BLaER1 treated with 17β-estradiol and CSF1 and Interleukin-3, amounts not matched to agents 10 nM and 100 nM (cell line): Measurements from ENCODE around the gene EXOC6.

ENCODE experiments used
- H3K27ac ChIP-seq, 11 experiments: shearing (Covaris generic); formaldehyde crosslinking; 2 replicates each; pipeline ENCODE4 v1.8.1; 2022
- H3K27me3 ChIP-seq, 11 experiments: shearing (Covaris generic); formaldehyde crosslinking; 2 replicates each; pipeline ENCODE4 v1.8.1; 2022
- H3K36me3 ChIP-seq, 11 experiments: shearing (Covaris generic); formaldehyde crosslinking; 2 replicates each; pipeline ENCODE4 v1.8.1; 2022
- H3K4me1 ChIP-seq, 10 experiments: shearing (Covaris generic); formaldehyde crosslinking; 2 replicates each; pipeline ENCODE4 v1.8.1; 2022
- H3K4me2 ChIP-seq, 11 experiments: shearing (Covaris generic); formaldehyde crosslinking; 2 replicates each; pipeline ENCODE4 v1.8.1; 2022
- H3K4me3 ChIP-seq, 10 experiments: shearing (Covaris generic); formaldehyde crosslinking; 2 replicates each; pipeline ENCODE4 v1.8.1; 2022
- H3K9ac ChIP-seq, 11 experiments: shearing (Covaris generic); formaldehyde crosslinking; 2 replicates each; pipeline ENCODE4 v1.8.1; 2022
- H3K9me3 ChIP-seq, 11 experiments: shearing (Covaris generic); formaldehyde crosslinking; replicated peaks in 1 of 11; 2 replicates each; pipeline ENCODE4 v1.8.1; 2022
- H4K20me1 ChIP-seq, 11 experiments: shearing (Covaris generic); formaldehyde crosslinking; 2 replicates each; pipeline ENCODE4 v1.8.1; 2022
- Cebpa-rat ChIP-seq, 11 experiments: shearing (Covaris generic); IDR thresholded peaks; 2 replicates each; pipeline ENCODE4 v1.8.1; 2022

Gene EXOC6

DNA sequence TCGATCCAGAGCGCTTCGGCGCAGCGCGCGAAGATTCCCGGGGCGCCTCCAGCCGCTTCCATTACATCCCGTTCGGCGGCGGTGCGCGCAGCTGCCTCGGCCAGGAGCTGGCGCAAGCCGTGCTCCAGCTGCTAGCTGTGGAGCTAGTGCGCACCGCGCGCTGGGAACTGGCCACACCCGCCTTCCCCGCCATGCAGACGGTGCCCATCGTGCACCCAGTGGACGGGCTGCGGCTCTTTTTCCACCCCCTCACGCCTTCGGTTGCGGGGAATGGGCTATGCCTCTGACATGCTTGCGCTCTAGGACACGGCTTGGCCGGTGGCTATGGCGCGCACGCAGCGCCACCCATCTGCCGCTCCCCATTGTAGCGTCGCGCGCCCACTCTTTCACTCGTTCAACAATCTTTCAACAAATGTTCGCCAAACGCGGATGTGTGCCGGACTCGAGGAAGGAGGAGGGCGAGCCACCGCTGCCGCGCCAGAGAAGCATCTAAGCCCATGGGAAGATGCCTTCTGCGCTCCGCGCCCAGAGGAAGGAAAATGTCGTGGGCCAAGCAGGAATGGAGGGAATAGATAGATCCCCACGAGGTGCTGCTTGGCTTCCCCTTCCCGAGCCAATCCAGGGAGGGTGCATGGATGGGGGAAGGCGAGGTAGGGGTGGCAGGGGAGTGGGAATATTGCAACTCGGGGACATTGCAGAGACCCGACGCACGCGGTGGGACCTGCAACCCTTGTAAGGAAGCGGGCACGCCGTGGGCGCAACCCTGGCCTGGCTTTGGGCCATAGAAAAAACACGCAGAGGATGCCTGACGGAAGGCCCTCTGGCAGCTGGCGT, 220.3 kb downstream of the EXOC6 start:
- H3K4me3 ChIP-seq: peak overlapping the region in 4 of 10 experiments; percentile 14 to 44 (median 32); a peak in 5 of 20 replicates
- no peaks in the 10 kb centered on the region; a peak in 1 of 22 replicates for H3K36me3 ChIP-seq
- TF ChIP-seq Cebpa-rat (IDR thresholded peaks at IDR 0.05): no peak
- no peak overlapping the region for H3K9ac ChIP-seq
- H3K4me2 ChIP-seq: peak overlapping the region; percentile 14 to 57 (median 40); a peak in 18 of 22 replicates
- peaks cover 0 to 3% (median 0%) of the 10 kb centered on the region in 11 experiments; a peak in 1 of 22 replicates for H3K9me3 ChIP-seq
- H3K4me1 ChIP-seq: peaks cover 8 to 20% (median 13%) of the 10 kb centered on the region in 10 experiments; a peak in 15 of 20 replicates
- H3K27ac ChIP-seq: no peak overlapping the region
- peaks cover 0 to 69% (median 26%) of the 10 kb centered on the region in 11 experiments; a peak in 15 of 22 replicates for H4K20me1 ChIP-seq
- H3K27me3 ChIP-seq: peaks cover 83 to 93% (median 86%) of the 10 kb centered on the region in 11 experiments

DNA sequence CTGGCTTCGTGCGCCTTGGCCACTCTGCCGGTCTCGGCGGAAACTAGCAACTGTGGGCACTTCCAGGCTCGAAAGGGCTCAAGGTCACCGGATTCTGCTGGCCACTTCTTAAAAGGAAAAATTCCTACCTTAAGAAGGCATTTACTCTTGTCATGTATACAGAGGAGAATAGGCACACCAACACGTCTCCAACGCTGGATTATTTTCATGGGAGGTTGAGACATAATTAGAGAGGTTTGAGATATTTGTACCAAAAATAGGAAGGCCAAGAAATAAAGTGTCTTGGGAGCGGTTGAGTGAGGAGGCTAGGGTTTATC, 220.9 kb downstream of the EXOC6 start:
- Histone ChIP-seq H3K27me3 (peaks cover 89 to 98% (median 92%) of the 10 kb centered on the region in 11 experiments), H3K36me3 (no peaks in the 10 kb centered on the region), H3K9me3 (peaks cover 0 to 3% (median 0%) of the 10 kb centered on the region in 11 experiments; a peak in 1 of 22 replicates), H3K4me2 (no peak overlapping the region), H3K27ac (no peak overlapping the region), H3K4me3 (no peak overlapping the region), H4K20me1 (peaks cover 0 to 70% (median 26%) of the 10 kb centered on the region in 11 experiments; a peak in 15 of 22 replicates), H3K4me1 (peaks cover 10 to 24% (median 15%) of the 10 kb centered on the region in 10 experiments; a peak in 16 of 20 replicates), H3K9ac (no peak overlapping the region)
- TF ChIP-seq Cebpa-rat (IDR thresholded peaks at IDR 0.05): no peak

DNA sequence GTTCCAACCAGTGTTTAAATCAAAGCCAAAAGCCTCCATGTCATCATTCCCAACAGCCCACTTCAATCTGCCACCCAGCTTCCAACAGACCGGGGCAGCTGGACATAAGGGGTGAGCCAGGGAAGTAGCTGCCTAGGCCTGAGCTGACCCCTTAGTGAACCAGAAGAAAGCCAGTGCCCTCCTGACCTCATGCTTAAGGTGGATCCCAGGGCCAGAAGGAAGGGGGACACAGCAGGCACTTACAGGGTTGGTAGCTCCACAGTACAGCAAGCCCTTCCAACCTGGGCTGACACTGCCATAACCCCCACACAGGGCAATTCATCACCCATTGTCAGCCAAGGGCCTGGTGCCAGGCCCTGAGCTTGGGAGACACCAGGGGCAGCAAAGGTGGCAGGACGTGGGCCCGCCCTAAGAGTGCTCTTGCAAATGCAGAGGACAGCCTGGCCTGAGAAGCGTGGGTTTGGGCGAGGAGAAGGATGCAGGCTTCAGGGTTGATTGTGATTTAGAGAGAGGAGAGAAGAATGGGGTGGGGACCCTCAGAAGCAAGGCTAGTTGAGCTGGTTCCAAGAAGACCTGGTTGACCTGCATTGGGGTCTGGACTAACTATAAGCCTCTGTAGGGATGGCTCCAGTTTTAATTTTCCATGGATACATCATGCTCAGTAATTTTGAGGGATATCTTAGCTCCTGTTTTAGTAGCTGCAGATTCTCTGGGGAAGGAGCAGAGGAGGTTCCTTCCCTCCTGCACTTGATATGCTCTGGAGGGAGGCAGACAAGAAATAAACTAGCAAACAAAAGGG, 222.3 kb downstream of the EXOC6 start:
- H4K20me1 ChIP-seq: peaks cover 0 to 77% (median 22%) of the 10 kb centered on the region in 11 experiments; a peak in 15 of 22 replicates
- H3K36me3 ChIP-seq: no peaks in the 10 kb centered on the region
- H3K4me1 ChIP-seq: peaks cover 10 to 28% (median 21%) of the 10 kb centered on the region in 10 experiments; a peak in 16 of 20 replicates
- H3K9ac ChIP-seq: no peak overlapping the region
- peaks cover 98 to 100% (median 99%) of the 10 kb centered on the region in 11 experiments for H3K27me3 ChIP-seq
- TF ChIP-seq Cebpa-rat (IDR thresholded peaks at IDR 0.05): no peak
- H3K9me3 ChIP-seq: peaks cover 0 to 5% (median 0%) of the 10 kb centered on the region in 11 experiments; a peak in 4 of 22 replicates
- no peak overlapping the region for H3K4me3 ChIP-seq
- no peak overlapping the region for H3K27ac ChIP-seq
- H3K4me2 ChIP-seq: no peak overlapping the region

DNA sequence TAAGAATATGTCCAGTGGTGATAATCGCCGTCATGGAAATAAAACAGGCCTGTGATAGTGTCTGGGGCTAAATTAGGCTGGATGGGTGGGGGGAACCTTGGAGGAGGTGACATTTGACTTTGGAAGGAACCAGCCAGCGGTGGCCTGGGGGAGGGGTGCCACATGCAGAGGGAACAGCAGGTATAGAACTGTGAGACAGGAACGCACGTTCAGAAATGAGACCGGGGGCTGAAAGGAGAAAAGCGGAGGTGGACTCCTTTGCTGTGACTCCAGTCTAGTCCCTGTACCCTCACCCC, 222.8 kb downstream of the EXOC6 start:
- no peak for TF ChIP-seq Cebpa-rat (IDR thresholded peaks at IDR 0.05)
- H3K36me3 ChIP-seq: no peaks in the 10 kb centered on the region
- peaks cover 0 to 72% (median 22%) of the 10 kb centered on the region in 11 experiments; a peak in 15 of 22 replicates for H4K20me1 ChIP-seq
- peaks cover 10 to 28% (median 21%) of the 10 kb centered on the region in 10 experiments; a peak in 16 of 20 replicates for H3K4me1 ChIP-seq
- H3K27me3 ChIP-seq: peaks cover 94 to 100% (median 98%) of the 10 kb centered on the region in 11 experiments
- H3K9ac ChIP-seq: no peak overlapping the region
- no peak overlapping the region for H3K27ac ChIP-seq
- no peak overlapping the region for H3K4me3 ChIP-seq
- H3K9me3 ChIP-seq: peaks cover 0 to 5% (median 0%) of the 10 kb centered on the region in 11 experiments; a peak in 4 of 22 replicates
- no peak overlapping the region for H3K4me2 ChIP-seq

DNA sequence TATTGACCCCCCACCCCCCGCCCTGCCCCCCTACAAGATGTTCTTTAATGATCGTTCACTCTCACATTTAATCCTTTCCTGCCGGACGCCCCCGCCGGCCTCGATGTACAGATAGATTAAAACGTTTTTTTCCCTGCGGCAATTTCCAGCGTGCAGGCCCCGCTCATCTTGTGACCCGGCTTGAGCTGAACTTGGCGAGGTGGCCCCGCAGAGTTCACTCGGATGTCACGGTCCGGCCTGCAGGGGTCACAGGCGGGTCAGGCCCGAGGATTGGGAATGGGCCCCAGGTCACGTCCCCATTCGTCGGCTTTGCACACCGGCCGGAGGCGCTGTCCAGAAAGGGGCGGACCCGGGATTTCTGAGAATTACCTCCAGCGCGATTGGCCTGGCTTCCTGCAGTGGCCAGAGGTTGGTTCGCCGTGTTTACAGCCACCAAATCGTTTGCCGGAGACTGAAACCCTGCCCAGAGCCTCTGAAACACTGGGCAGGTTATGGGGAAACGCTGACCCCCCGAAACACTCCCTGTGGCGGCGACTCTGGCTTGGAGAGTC, 223.4 kb downstream of the EXOC6 start:
- H4K20me1 ChIP-seq: peaks cover 0 to 69% (median 22%) of the 10 kb centered on the region in 11 experiments; a peak in 15 of 22 replicates
- H3K4me1 ChIP-seq: peaks cover 10 to 28% (median 21%) of the 10 kb centered on the region in 10 experiments; a peak in 16 of 20 replicates
- H3K9me3 ChIP-seq: peaks cover 0 to 5% (median 0%) of the 10 kb centered on the region in 11 experiments; a peak in 4 of 22 replicates
- no peaks in the 10 kb centered on the region for H3K36me3 ChIP-seq
- peak overlapping the region in 1 of 11 experiments; percentile 7; a peak in 1 of 22 replicates for H3K4me2 ChIP-seq
- no peak overlapping the region for H3K4me3 ChIP-seq
- H3K27ac ChIP-seq: no peak overlapping the region
- H3K9ac ChIP-seq: no peak overlapping the region
- peaks cover 88 to 96% (median 92%) of the 10 kb centered on the region in 11 experiments for H3K27me3 ChIP-seq
- TF ChIP-seq Cebpa-rat (IDR thresholded peaks at IDR 0.05): no peak

DNA sequence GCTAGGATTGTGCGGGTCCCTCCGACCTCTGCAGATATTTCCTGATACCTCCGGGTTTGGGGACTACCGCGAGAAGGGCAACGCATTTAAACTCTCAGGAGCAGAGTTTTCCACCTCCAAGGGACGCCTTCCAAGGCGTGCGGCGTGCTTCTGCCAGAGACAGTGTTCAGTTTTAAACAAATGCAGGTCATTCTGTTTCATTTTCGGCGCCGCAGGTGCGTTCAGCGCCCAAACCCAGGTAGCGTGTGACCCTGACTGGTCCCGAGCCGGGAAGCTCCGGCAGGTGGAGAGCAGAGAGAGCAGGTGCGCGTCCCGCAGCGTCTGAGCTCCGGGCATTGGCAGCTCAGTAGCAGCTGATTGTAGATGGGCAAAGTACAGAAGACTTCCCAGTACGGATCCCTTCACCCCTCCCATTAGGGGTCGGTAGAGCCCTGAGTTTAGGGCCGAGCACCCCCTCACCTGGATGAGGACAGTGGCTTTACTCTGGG, 223.9 kb downstream of the EXOC6 start:
- 0 out of 22 replicates have a peak overlapping the region, but pooled peaks of 1 of the 11 experiments have one; percentile 7 for H3K4me2 ChIP-seq
- H3K36me3 ChIP-seq: no peaks in the 10 kb centered on the region
- no peak for TF ChIP-seq Cebpa-rat (IDR thresholded peaks at IDR 0.05)
- no peak overlapping the region for H3K27ac ChIP-seq
- 0 out of 20 replicates have a peak overlapping the region, but pooled peaks of 1 of the 10 experiments have one; percentile 75 for H3K4me3 ChIP-seq
- no peak overlapping the region for H3K9ac ChIP-seq
- peaks cover 10 to 28% (median 21%) of the 10 kb centered on the region in 10 experiments; a peak in 16 of 20 replicates for H3K4me1 ChIP-seq
- H4K20me1 ChIP-seq: peaks cover 0 to 64% (median 22%) of the 10 kb centered on the region in 11 experiments; a peak in 15 of 22 replicates
- H3K9me3 ChIP-seq: peaks cover 0 to 5% (median 0%) of the 10 kb centered on the region in 11 experiments; a peak in 4 of 22 replicates
- peaks cover 83 to 93% (median 87%) of the 10 kb centered on the region in 11 experiments for H3K27me3 ChIP-seq

DNA sequence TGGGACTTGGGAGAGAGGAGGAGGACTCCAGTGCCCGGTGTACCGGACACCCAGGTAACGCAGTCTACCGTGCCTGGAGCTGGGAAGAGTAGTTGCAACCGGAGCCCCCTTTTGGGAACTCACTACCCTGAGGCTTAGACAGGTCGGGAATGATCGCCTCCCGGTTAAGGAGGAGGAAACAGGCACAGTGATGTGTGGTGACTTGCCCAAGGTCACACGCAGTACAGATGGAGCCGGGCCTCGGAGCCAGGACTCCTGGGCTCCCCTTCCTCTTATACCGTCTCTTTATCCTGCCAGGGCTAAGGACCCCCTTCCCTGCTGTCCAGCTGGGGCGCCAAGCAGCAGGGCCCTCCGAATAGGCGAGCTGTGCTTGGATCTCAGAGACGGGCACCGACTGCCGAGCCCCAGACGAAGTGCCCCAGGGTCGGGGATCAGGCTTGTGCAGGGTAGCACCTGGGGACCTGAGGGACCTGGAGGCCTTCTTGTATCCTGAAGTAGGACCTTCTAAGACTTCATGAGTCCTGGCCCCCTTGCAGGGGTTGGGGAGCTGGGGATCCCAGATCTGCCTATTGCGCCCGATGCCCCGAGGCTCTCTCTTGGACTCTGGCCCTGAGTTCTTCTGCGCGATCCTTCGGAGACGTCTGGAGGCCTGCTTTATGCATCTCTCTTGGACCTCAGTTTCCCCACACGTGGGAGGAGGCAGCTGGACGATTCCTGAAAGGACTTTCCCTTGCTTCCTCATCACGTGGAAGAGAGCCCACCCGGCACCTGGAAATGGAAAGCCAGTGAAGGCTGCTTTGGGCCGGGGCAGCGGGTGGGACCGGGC, 224.6 kb downstream of the EXOC6 start:
- Histone ChIP-seq H3K4me2 (peak overlapping the region; percentile 92 to 99 (median 98)), H3K36me3 (no peaks in the 10 kb centered on the region), H3K27ac (no peak overlapping the region), H3K9ac (peak overlapping the region in 1 of 11 experiments; percentile 49; a peak in 2 of 22 replicates), H3K4me1 (peaks cover 10 to 28% (median 21%) of the 10 kb centered on the region in 10 experiments; a peak in 16 of 20 replicates), H4K20me1 (peaks cover 0 to 59% (median 21%) of the 10 kb centered on the region in 11 experiments; a peak in 15 of 22 replicates), H3K27me3 (peaks cover 76 to 86% (median 80%) of the 10 kb centered on the region in 11 experiments), H3K4me3 (peak overlapping the region; percentile 53 to 75 (median 62); a peak in 19 of 20 replicates), H3K9me3 (peaks cover 0 to 5% (median 0%) of the 10 kb centered on the region in 11 experiments; a peak in 4 of 22 replicates)
- no peak for TF ChIP-seq Cebpa-rat (IDR thresholded peaks at IDR 0.05)
